ENCODE measurements around the gene ATN1. TPM values are rescaled to one million over a fixed set of nuclear protein-coding genes. Genes with fewer than 3 reads are reported as not detected.

ATN1 gene
- total and polyA plus RNA-seq, 2 of the 4 experiments (the other 2 are of a cell fraction), result 3.4 to 58.7 TPM

- Histone ChIP-seq H2BK5ac (ENCODE audit: low read depth, low read length, poor library complexity, severe bottlenecking) (no peak overlapping the region), H3K23ac (ENCODE audit: low read depth, low read length) (no peak overlapping the region), H4K91ac (ENCODE audit: insufficient read depth, low read depth, low read length) (no peak overlapping the region), H2BK120ac (ENCODE audit: low read depth, low read length) (no peak overlapping the region), H4K5ac (ENCODE audit: low read depth, low read length) (no peak overlapping the region), H3K14ac (replicated peaks; ENCODE audit: low read depth, low read length) (no peak overlapping the region), H2AK5ac (ENCODE audit: low read depth, low read length) (no peak overlapping the region), H3K56ac (ENCODE audit: extremely low read depth, insufficient read depth, low read length) (no peak overlapping the region), H3K36me3 (ENCODE audit: control insufficient read depth, insufficient read depth, low read length) (peaks cover 58% of the 10 kb centered on the region), H3K9me1 (ENCODE audit: insufficient read depth, low read length) (no peaks in the 10 kb centered on the region), H3K4me2 (ENCODE audit: low read depth, low read length) (no peak overlapping the region), H3K27ac (ENCODE audit: insufficient read depth, low read length) (no peak overlapping the region), H4K20me1 (ENCODE audit: insufficient read depth, low read length) (peaks cover 9% of the 10 kb centered on the region; the same call in 1 of the 2 replicates), H2BK15ac (ENCODE audit: low read depth, low read length) (no peak overlapping the region), H3K4ac (ENCODE audit: low read depth, low read length) (no peak overlapping the region), H2BK20ac (ENCODE audit: low read depth, low read length) (no peak overlapping the region), H3K27me3 (ENCODE audit: control insufficient read depth, insufficient read depth, low read length) (no peaks in the 10 kb centered on the region), H3K18ac (ENCODE audit: low read depth, low read length) (no peak overlapping the region), H3K79me1 (ENCODE audit: low read depth in 1 of 2, low read length in 2 of 2) (peaks cover 13 to 51% of the 10 kb centered on the region in 2 experiments; a peak in 3 of 4 replicates), H3K9ac (ENCODE audit: low read depth, low read length) (no peak overlapping the region), H3K9me3 (ENCODE audit: control insufficient read depth, insufficient read depth, low read length) (no peaks in the 10 kb centered on the region), H2AK9ac (replicated peaks; ENCODE audit: low read depth, low read length, poor library complexity) (peak overlapping the region; percentile 11), H2AFZ (replicated peaks; ENCODE audit: low read length, poor library complexity) (no peak overlapping the region), H3K4me3 (ENCODE audit: insufficient read depth, low read depth, low read length) (no peak overlapping the region), H4K8ac (ENCODE audit: low read depth in 2 of 2, low read length in 2 of 2) (no peak overlapping the region), H3K4me1 (ENCODE audit: control insufficient read depth, insufficient read depth, low read length) (peaks cover 2% of the 10 kb centered on the region; the same call in 1 of the 2 replicates)
- in situ Hi-C loops (cut with MboI; ENCODE audit: low sequenced_read_pairs), result no loop called here
- no peak for TF ChIP-seq MAFK (IDR thresholded peaks at IDR 0.05; ENCODE audit: low read depth, low read length)
- no peak for TF ChIP-seq RAD21 (IDR thresholded peaks at IDR 0.05; ENCODE audit: low read length)
- no peak for TF ChIP-seq SMC3 (IDR thresholded peaks at IDR 0.05; ENCODE audit: low read depth, low read length)
- ATAC-seq (ENCODE audit: low read depth), result no peak
- 86% methylated on average over 2 of the region's 2 CpGs; no CpG with 5 or more reads in 1 of the 2 experiments for WGBS, 2 experiments (ENCODE audit: extremely low coverage in 2 of 2, insufficient read length in 1 of 2)
- no TSS peak for BruUV-seq (replicated peaks)
- dilution Hi-C loops (cut with HindIII; ENCODE audit: low sequenced_read_pairs, unreplicated experiment), result no loop called here
- DNase-seq, result no peak
- intact Hi-C loops (cut with micrococcal nuclease), result no loop called here
- CTCF ChIA-PET, result no interaction called here
- POLR2A ChIA-PET (ENCODE audit: unreplicated experiment), result interaction anchor here (0.7 kb wide), 1 partner anchor 401 kb away, joined by 3 read pairs; no protein-coding TSS in a partner anchor
Observed at GRCh38 chr12:6939191-6939540, 11.4 kb downstream of the ATN1 start.

All from IMR-90 (cell line).